LNCaP clone FGC (cell line): ENCODE data around the gene ADAMTS8.
"Not testable (repeated sequence)": the region's sequence is repeated elsewhere in the genome, so short reads cannot be mapped to it uniquely, and the experiment has no call there.

Experiments used
- DNase-seq: peaks from one replicate; pipeline ENCODE4 v3.0.0-alpha.2; 2011; ENCODE audit warnings: low read depth
- H3K4me3 ChIP-seq: 2 replicates; pipeline ENCODE4 v1.5.1; 2011; ENCODE audit warnings: mild to moderate bottlenecking, low read depth, low read length, control low read depth
- CTCF ChIP-seq: IDR thresholded peaks from 2 replicates; pipeline ENCODE4 v1.5.1; 2012; ENCODE audit warnings: mild to moderate bottlenecking; ENCODE audit not compliant: control insufficient read depth, insufficient read depth; ENCODE audit errors: extremely low read depth

ADAMTS8 gene

GRCh38 chr11:130448039-130448415, 19.6 kb upstream of the ADAMTS8 start:
- no peak for TF ChIP-seq CTCF
- DNase-seq, result no peak
- peak overlapping the region; percentile 52 for H3K4me3 ChIP-seq

GRCh38 chr11:130445788-130446187, 17.4 kb upstream of the ADAMTS8 start:
- TF ChIP-seq CTCF, result no peak
- DNase-seq, result no peak
- no peak overlapping the region for H3K4me3 ChIP-seq

- no peak overlapping the region for H3K4me3 ChIP-seq
- TF ChIP-seq CTCF, result no peak
- DNase-seq, result no peak
Observed at GRCh38 chr11:130442737-130443136, 14.3 kb upstream of the ADAMTS8 start.

GRCh38 chr11:130441719-130442118, 13.3 kb upstream of the ADAMTS8 start:
- TF ChIP-seq CTCF, result no peak
- DNase-seq, result no peak
- H3K4me3 ChIP-seq, result no peak overlapping the region

- no peak for TF ChIP-seq CTCF
- no peak overlapping the region for H3K4me3 ChIP-seq
- no peak for DNase-seq
Observed at GRCh38 chr11:130439876-130440275, 11.5 kb upstream of the ADAMTS8 start.

GRCh38 chr11:130439160-130439519, 10.7 kb upstream of the ADAMTS8 start:
- no peak overlapping the region for H3K4me3 ChIP-seq
- DNase-seq, result no peak

GRCh38 chr11:130438401-130439159, 10.2 kb upstream of the ADAMTS8 start:
- not testable (repeated sequence) for DNase-seq, H3K4me3 ChIP-seq

More at GRCh38 chr11:130439160-130439519, 10.7 kb upstream of the ADAMTS8 start:
- TF ChIP-seq CTCF, result no peak
